Measurements from ENCODE around the gene PCDHB8. TPM values are rescaled to one million over a fixed set of nuclear protein-coding genes. Genes with fewer than 3 reads are reported as not detected.
"Not testable (repeated sequence)": the region's sequence is repeated elsewhere in the genome, so short reads cannot be mapped to it uniquely, and the experiment has no call there.

PCDHB8 gene
- total RNA-seq, 1 donor from 2014 or later, result 9.2 TPM

GRCh38 chr5:141182248-141182647 lies 4.7 kb downstream of the PCDHB8 start, which contains the start of gene PCDHB16:
PCDHB16 (plus strand) TSS chr5:141182387; CDS start chr5:141182560, 173 bp downstream.
- peak; percentile 55 for TF ChIP-seq CTCF (IDR thresholded peaks at IDR 0.05; ENCODE audit: unreplicated experiment)
- peak; percentile 60 for DNase-seq (ENCODE audit: low spot score)
- H3K9me3 Mint-ChIP-seq (ENCODE audit: unreplicated experiment), result peaks cover 15% of the 10 kb centered on the region
- H3K4me1 Mint-ChIP-seq (ENCODE audit: unreplicated experiment), result peaks cover 10% of the 10 kb centered on the region
- H3K27me3 Mint-ChIP-seq (ENCODE audit: unreplicated experiment), result peaks cover 2% of the 10 kb centered on the region
- peak within 1 kb of the TSS; percentile 88 for H3K4me3 Mint-ChIP-seq (ENCODE audit: unreplicated experiment)
- H3K36me3 Mint-ChIP-seq (ENCODE audit: low read depth, unreplicated experiment), result peaks cover 36% of the 10 kb centered on the region
- peak within 1 kb of the TSS; percentile 85 for H3K27ac Mint-ChIP-seq (ENCODE audit: unreplicated experiment)

- DNase-seq (ENCODE audit: low spot score); H3K27me3 Mint-ChIP-seq (ENCODE audit: unreplicated experiment); H3K27ac Mint-ChIP-seq (ENCODE audit: unreplicated experiment): not testable (repeated sequence)
- Mint-ChIP-seq H3K9me3 (ENCODE audit: unreplicated experiment) (peaks cover 19% of the 10 kb centered on the region), H3K4me3 (ENCODE audit: unreplicated experiment) (peak overlapping the region; percentile 24), H3K4me1 (ENCODE audit: unreplicated experiment) (peaks cover 13% of the 10 kb centered on the region), H3K36me3 (ENCODE audit: low read depth, unreplicated experiment) (peaks cover 46% of the 10 kb centered on the region)
These were observed 6.7 kb downstream of the PCDHB8 start for GRCh38 chr5:141184117-141184855.

GRCh38 chr5:141186897-141187512 lies 9.4 kb downstream of the PCDHB8 start, which contains the start of gene PCDHB9:
PCDHB9 (plus strand) TSS chr5:141187161; CDS start chr5:141187319, 158 bp downstream.
- Mint-ChIP-seq H3K36me3 (ENCODE audit: low read depth, unreplicated experiment) (peaks cover 53% of the 10 kb centered on the region), H3K27ac (ENCODE audit: unreplicated experiment) (peak within 1 kb of the TSS; percentile 98), H3K4me3 (ENCODE audit: unreplicated experiment) (peak within 1 kb of the TSS; percentile 85), H3K9me3 (ENCODE audit: unreplicated experiment) (peaks cover 19% of the 10 kb centered on the region), H3K27me3 (ENCODE audit: unreplicated experiment) (peaks cover 2% of the 10 kb centered on the region), H3K4me1 (ENCODE audit: unreplicated experiment) (peaks cover 17% of the 10 kb centered on the region)
- peak; percentile 62 for DNase-seq (ENCODE audit: low spot score)
- peak; percentile 87 for TF ChIP-seq CTCF (IDR thresholded peaks at IDR 0.05; ENCODE audit: unreplicated experiment)

GRCh38 chr5:141188682-141189081 lies 11.1 kb downstream of the PCDHB8 start:
- H3K27ac Mint-ChIP-seq (ENCODE audit: unreplicated experiment), result peak overlapping the region; percentile 48
- peak overlapping the region; percentile 85 for H3K4me3 Mint-ChIP-seq (ENCODE audit: unreplicated experiment)
- not testable (repeated sequence) for DNase-seq (ENCODE audit: low spot score); H3K27me3 Mint-ChIP-seq (ENCODE audit: unreplicated experiment)
- peaks cover 12% of the 10 kb centered on the region for H3K9me3 Mint-ChIP-seq (ENCODE audit: unreplicated experiment)
- peaks cover 19% of the 10 kb centered on the region for H3K4me1 Mint-ChIP-seq (ENCODE audit: unreplicated experiment)
- H3K36me3 Mint-ChIP-seq (ENCODE audit: low read depth, unreplicated experiment), result peaks cover 52% of the 10 kb centered on the region

- not testable (repeated sequence) for H3K27me3 Mint-ChIP-seq (ENCODE audit: unreplicated experiment); H3K27ac Mint-ChIP-seq (ENCODE audit: unreplicated experiment); DNase-seq (ENCODE audit: low spot score)
- Mint-ChIP-seq H3K36me3 (ENCODE audit: low read depth, unreplicated experiment) (peaks cover 52% of the 10 kb centered on the region), H3K9me3 (ENCODE audit: unreplicated experiment) (peaks cover 12% of the 10 kb centered on the region), H3K4me1 (ENCODE audit: unreplicated experiment) (peaks cover 19% of the 10 kb centered on the region), H3K4me3 (ENCODE audit: unreplicated experiment) (peak overlapping the region; percentile 69)
These were observed 11.5 kb downstream of the PCDHB8 start for GRCh38 chr5:141189131-141189530.

GRCh38 chr5:141192110-141192725 lies 14.6 kb downstream of the PCDHB8 start, which contains the start of gene PCDHB10:
PCDHB10 (plus strand) TSS chr5:141192353; CDS start chr5:141192553, 200 bp downstream.
- Mint-ChIP-seq H3K36me3 (ENCODE audit: low read depth, unreplicated experiment) (peaks cover 47% of the 10 kb centered on the region), H3K4me3 (ENCODE audit: unreplicated experiment) (peak within 1 kb of the TSS; percentile 77), H3K4me1 (ENCODE audit: unreplicated experiment) (peaks cover 15% of the 10 kb centered on the region), H3K27ac (ENCODE audit: unreplicated experiment) (no peak within 1 kb of the TSS), H3K9me3 (ENCODE audit: unreplicated experiment) (peaks cover 10% of the 10 kb centered on the region), H3K27me3 (ENCODE audit: unreplicated experiment) (peaks cover 5% of the 10 kb centered on the region)
- TF ChIP-seq CTCF (IDR thresholded peaks at IDR 0.05; ENCODE audit: unreplicated experiment), result peak; percentile 88
- peak; percentile 73 for DNase-seq (ENCODE audit: low spot score)

- H3K4me3 Mint-ChIP-seq (ENCODE audit: unreplicated experiment); H3K27ac Mint-ChIP-seq (ENCODE audit: unreplicated experiment); DNase-seq (ENCODE audit: low spot score); H3K27me3 Mint-ChIP-seq (ENCODE audit: unreplicated experiment); H3K9me3 Mint-ChIP-seq (ENCODE audit: unreplicated experiment): not testable (repeated sequence)
- Mint-ChIP-seq H3K36me3 (ENCODE audit: low read depth, unreplicated experiment) (peaks cover 37% of the 10 kb centered on the region), H3K4me1 (ENCODE audit: unreplicated experiment) (peaks cover 11% of the 10 kb centered on the region)
These were observed 16.7 kb downstream of the PCDHB8 start for GRCh38 chr5:141194332-141194731.

Measured in endothelial cell (in vitro differentiated cells).